Common myeloid progenitor, CD34-positive (primary cell): ENCODE measurements around the gene EPB41L4A.

Source experiments
- CTCF ChIA-PET: fragments of 350-600 bp; sonication (Branson Sonifier 250); formaldehyde crosslinking; loops from one replicate; lab custom pipeline; 2021; ENCODE audit warnings: antibody characterized with exemption; lab: Charles Lee
- POLR2A ChIA-PET: fragments of 350-600 bp; sonication (Branson Sonifier 250); formaldehyde crosslinking; loops from one replicate; lab custom pipeline; 2021; ENCODE audit warnings: antibody characterized with exemption; lab: Charles Lee
- DNase-seq, 3 donors: peaks; one replicate each; pipeline versions ENCODE4 v3.0.0 to v3.0.0-alpha.2; 2013
- H3K27ac ChIP-seq, 2 experiments: 1 replicate in 1 of 2; 2 replicates in 1 of 2; pipeline ENCODE4 v1.7.0; 2013; ENCODE audit warnings: inconsistent platforms in 2 of 2, low read length in 2 of 2, mild to moderate bottlenecking in 2 of 2, low read depth in 1 of 2, moderate library complexity in 1 of 2; ENCODE audit not compliant: severe bottlenecking in 2 of 2, insufficient read depth in 1 of 2, poor library complexity in 1 of 2
- H3K27me3 ChIP-seq, 5 experiments: replicated peaks in 2 of 5; 1 replicate in 3 of 5; 2 replicates in 2 of 5; pipeline versions ENCODE4 v1.6.1 to v1.7.0; 2013; ENCODE audit warnings: low read length in 4 of 5, mild to moderate bottlenecking in 2 of 5, moderate library complexity in 2 of 5, inconsistent platforms in 1 of 5; ENCODE audit not compliant: insufficient read depth in 5 of 5, control insufficient read depth in 4 of 5
- H3K36me3 ChIP-seq, 4 experiments: 1 replicate in 2 of 4; 2 replicates in 2 of 4; pipeline versions ENCODE4 v1.6.1 to v1.7.0; 2013; ENCODE audit warnings: low read length in 3 of 4, control low read depth in 1 of 4, mild to moderate bottlenecking in 1 of 4; ENCODE audit not compliant: control insufficient read depth in 4 of 4, insufficient read depth in 4 of 4
- H3K4me1 ChIP-seq, 4 experiments: 1 replicate in 3 of 4; 2 replicates in 1 of 4; pipeline versions ENCODE4 v1.6.1 to v1.7.1; 2013; ENCODE audit warnings: low read length in 3 of 4, mild to moderate bottlenecking in 3 of 4, control low read depth in 1 of 4, inconsistent platforms in 1 of 4, moderate library complexity in 1 of 4; ENCODE audit not compliant: control insufficient read depth in 4 of 4, insufficient read depth in 4 of 4; ENCODE audit errors: control extremely low read depth in 1 of 4
- H3K4me3 ChIP-seq, 7 experiments: 1 replicate in 4 of 7; 2 replicates in 3 of 7; pipeline versions ENCODE4 v1.5.1 to v1.7.0; 2013; ENCODE audit warnings: mild to moderate bottlenecking in 7 of 7, low read length in 6 of 7, moderate library complexity in 6 of 7, inconsistent platforms in 2 of 7, low read depth in 2 of 7, control low read depth in 1 of 7; ENCODE audit not compliant: insufficient read depth in 4 of 7, control insufficient read depth in 1 of 7; ENCODE audit errors: extremely low read depth in 1 of 7
- H3K9me3 ChIP-seq, 5 experiments: 1 replicate in 4 of 5; 2 replicates in 1 of 5; pipeline versions ENCODE4 v1.6.1 to v1.7.1; 2013; ENCODE audit warnings: low read length in 4 of 5, mild to moderate bottlenecking in 2 of 5, inconsistent platforms in 1 of 5, low read depth in 1 of 5, moderate library complexity in 1 of 5; ENCODE audit not compliant: control insufficient read depth in 4 of 5, insufficient read depth in 2 of 5; ENCODE audit errors: control extremely low read depth in 1 of 5
- WGBS: methylation state at CpG from one replicate; pipeline ENCODE4 v1.1.5; 2013; ENCODE audit not compliant: insufficient coverage; 5-methylcytosine and 5-hydroxymethylcytosine counted together

Gene EPB41L4A

DNA sequence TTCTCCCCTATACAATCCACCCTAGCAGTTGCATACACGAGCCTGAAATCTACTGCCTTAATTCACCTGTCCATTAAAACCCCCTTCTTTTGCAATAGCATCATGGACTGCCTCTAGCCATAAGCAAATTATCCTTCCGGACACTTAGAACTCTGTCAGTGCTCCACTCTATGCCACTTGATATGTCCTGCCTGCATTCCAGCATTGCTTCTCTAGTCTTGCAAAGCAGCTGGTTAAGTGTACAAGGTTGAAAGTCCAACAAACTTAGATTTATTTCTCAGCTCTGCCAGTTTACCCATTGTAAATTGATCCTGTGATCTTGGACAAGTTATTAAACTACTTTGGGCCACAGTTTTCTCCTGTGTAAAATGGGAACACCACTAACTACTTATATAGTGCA is 197.9 kb downstream of the EPB41L4A start:
- H3K4me3 ChIP-seq, result no peak overlapping the region
- CTCF ChIA-PET, result no interaction called here
- H3K27me3 ChIP-seq, result peaks cover 0 to 10% (median 0%) of the 10 kb centered on the region in 5 experiments
- WGBS, result 100% methylated on average over 2 of the region's 2 CpGs
- no peaks in the 10 kb centered on the region for H3K9me3 ChIP-seq
- DNase-seq, result no peak
- H3K36me3 ChIP-seq, result no peaks in the 10 kb centered on the region
- no peaks in the 10 kb centered on the region for H3K4me1 ChIP-seq
- no peak overlapping the region for H3K27ac ChIP-seq
- POLR2A ChIA-PET, result no interaction called here

DNA sequence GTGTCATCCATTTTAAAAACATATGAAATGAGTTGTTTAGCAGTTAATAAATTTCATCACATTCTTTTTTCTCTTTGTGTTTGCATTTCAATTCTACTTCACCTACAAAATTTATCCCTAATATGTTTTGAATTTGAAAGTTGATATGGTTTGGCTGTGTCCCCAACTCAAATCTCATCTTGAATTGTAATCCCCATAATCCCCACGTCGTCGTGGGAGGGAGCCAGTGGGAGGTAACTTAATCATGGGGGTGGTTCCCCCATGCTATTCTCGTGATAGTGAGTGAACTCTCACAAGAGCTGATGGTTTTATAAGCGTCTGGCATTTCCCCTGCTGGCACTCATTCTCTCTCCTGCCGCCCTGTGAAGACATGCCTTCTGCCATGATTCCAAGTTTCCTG is 200.1 kb downstream of the EPB41L4A start:
- Histone ChIP-seq H3K4me3 (no peak overlapping the region), H3K4me1 (no peaks in the 10 kb centered on the region), H3K36me3 (no peaks in the 10 kb centered on the region), H3K27me3 (peaks cover 0 to 10% (median 2%) of the 10 kb centered on the region in 5 experiments), H3K27ac (no peak overlapping the region), H3K9me3 (no peaks in the 10 kb centered on the region)
- POLR2A ChIA-PET, result interaction anchor here (0.6 kb wide), 1 partner anchor 448 kb away, joined by 3 read pairs; no protein-coding TSS in a partner anchor
- CTCF ChIA-PET, result no interaction called here
- WGBS, result 82% methylated on average over 3 of the region's 6 CpGs
- DNase-seq, result no peak

DNA sequence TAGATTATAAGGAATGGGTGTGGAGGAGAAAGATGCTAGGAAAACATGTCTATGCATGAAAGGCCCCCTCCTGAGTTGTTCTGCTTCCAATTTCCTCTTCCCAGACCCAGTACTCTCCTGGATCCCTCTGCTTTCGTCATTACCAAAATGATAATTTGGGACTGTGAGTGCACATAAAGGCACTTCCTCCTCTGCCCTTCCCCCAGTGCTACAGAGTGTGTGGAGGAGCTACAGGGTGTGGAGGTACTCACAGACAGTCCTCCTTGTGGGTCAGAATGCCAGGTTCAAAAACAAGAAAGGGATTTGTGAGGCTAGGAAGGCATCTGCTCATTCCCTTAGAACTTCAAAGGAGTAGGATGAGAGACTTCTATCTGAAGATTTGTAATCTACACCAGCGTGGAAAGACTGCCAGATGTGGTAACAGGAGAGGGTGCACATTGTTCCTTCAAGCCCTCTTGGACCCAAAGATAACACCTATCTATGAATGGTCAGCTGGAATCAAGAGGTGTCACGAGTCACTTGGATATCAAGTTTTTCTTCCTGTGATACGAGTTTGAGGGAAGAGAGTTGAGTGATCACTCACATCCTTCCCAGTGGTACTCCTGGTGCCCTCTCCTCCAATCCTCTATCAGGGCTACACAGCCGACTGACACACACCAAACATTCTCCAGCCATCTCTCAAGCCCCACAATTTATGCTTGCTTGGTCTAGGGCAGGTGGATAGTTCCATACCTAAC is 201.1 kb downstream of the EPB41L4A start:
- no peak for DNase-seq
- ChIA-PET POLR2A (no interaction called here), CTCF (interaction anchor here (1.0 kb wide), 1 partner anchor 9 kb away, joined by 3 read pairs; no protein-coding TSS in a partner anchor)
- peaks cover 0 to 10% (median 2%) of the 10 kb centered on the region in 5 experiments for H3K27me3 ChIP-seq
- no peak overlapping the region for H3K4me3 ChIP-seq
- no peaks in the 10 kb centered on the region for H3K36me3 ChIP-seq
- H3K9me3 ChIP-seq, result no peaks in the 10 kb centered on the region
- 82% methylated on average over 3 of the region's 5 CpGs for WGBS
- no peak overlapping the region for H3K27ac ChIP-seq
- no peaks in the 10 kb centered on the region for H3K4me1 ChIP-seq

DNA sequence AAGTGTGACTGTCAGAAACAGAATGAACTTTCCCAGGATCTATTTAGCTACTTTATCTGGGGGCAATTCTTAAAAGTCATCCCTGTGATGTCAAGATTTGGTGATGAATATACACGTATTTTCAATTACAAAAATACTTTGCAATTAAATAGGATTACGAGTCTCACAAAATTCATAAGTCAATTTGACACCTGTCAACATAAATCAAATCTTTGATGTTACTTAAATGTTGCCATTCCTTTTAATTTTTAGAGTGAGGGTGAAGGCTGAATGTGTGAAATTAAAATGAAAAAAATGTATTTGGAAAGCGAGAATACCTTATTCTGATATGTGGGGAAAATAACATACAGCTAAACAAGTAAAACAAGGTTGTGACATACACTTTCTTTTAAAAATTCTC is 202.9 kb downstream of the EPB41L4A start:
- no peaks in the 10 kb centered on the region for H3K36me3 ChIP-seq
- no peaks in the 10 kb centered on the region for H3K4me1 ChIP-seq
- no peak for DNase-seq
- H3K4me3 ChIP-seq, result no peak overlapping the region
- peaks cover 0 to 8% (median 4%) of the 10 kb centered on the region in 5 experiments for H3K27me3 ChIP-seq
- WGBS, result no CpG with 5 or more reads among the region's 3 CpGs
- no peaks in the 10 kb centered on the region for H3K9me3 ChIP-seq
- H3K27ac ChIP-seq, result no peak overlapping the region
- ChIA-PET POLR2A (no interaction called here), CTCF (interaction anchor here (0.6 to 1.6 kb wide), 3 partner anchors 11 to 1329 kb away, joined by 3 to 5 read pairs (median 4); no protein-coding TSS in a partner anchor)

DNA sequence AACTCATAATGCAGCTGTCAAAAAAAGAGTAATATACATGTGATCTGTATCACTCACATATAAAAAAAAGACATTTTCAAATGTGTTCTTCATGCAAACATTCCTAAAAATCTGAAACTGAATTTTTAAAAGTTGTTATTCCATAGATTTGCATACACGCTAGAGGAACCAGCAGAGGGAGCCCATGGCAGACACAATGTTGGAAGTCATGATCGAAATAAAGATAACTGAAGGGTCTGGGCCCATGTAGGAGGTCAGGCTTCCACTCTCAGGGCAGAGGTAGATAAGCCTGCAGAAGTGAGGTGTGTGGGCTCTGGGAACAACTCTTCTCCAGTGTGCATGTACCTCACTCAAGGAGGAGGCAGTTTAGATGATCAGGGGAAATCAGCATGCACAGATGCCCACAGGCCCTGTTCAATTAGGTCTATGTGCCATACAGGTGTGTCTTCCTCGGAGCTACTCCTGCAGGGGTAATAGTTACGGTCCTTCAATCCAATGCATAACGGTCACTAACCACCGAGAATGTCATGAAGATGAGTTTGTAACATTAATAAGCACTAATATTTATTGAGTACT is 208.6 kb downstream of the EPB41L4A start:
- Histone ChIP-seq H3K4me3 (no peak overlapping the region), H3K27ac (no peak overlapping the region), H3K4me1 (no peaks in the 10 kb centered on the region), H3K27me3 (peaks cover 0 to 8% (median 2%) of the 10 kb centered on the region in 5 experiments), H3K9me3 (no peaks in the 10 kb centered on the region), H3K36me3 (no peaks in the 10 kb centered on the region)
- ChIA-PET CTCF (interaction anchor here (0.6 kb wide), 1 partner anchor 1902 kb away, joined by 3 read pairs; no protein-coding TSS in a partner anchor), POLR2A (no interaction called here)
- DNase-seq, result peak; percentile 16 to 35 (median 28)
- WGBS, result 25% methylated on average over 2 of the region's 6 CpGs

DNA sequence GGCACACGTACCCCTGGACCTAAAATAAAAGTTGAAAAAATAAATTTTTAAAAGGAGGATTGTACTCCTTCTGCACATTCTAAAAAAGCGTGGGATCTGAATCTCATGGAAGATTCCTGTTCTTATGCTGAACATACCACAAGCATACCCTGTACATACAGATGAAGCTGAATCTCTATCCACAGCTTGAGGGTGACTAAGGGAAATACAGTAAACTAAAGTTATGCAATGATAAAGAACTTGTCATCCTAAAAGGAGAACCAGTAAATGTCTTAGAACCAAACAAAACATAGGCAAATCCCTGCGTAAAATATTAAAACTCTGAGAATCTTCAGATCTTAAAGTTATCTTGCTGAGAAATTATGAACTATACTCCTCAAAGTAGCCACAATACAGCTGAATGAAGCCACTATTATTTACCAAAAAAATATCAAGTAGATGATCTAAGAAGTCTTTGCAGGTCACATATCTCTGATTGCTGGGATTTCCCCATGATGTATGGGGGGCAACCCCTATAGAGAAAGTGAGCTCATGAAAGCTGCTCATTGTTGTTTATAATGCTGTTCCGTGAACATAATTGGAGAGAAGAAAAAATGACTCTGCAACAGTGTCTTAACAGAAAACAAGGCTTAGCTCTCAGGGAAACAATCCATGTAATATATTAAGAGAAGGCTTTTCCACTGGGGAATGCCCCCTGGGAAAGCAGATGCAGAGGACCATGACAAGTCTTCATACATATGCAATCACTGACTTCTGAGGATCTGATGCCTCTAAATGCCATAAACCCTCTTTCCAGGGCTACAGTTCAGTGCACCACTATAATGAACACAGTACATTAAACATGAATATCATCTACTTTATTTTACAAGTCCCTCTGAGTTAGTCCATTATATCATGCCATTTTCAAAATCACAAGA is 210.1 kb downstream of the EPB41L4A start:
- Histone ChIP-seq H3K4me1 (no peaks in the 10 kb centered on the region), H3K27ac (no peak overlapping the region), H3K36me3 (no peaks in the 10 kb centered on the region), H3K27me3 (peaks cover 0 to 12% (median 4%) of the 10 kb centered on the region in 5 experiments), H3K9me3 (no peaks in the 10 kb centered on the region), H3K4me3 (no peak overlapping the region)
- 83% methylated on average over 1 of the region's 4 CpGs for WGBS
- peak; percentile 24 to 88 (median 73) for DNase-seq
- POLR2A ChIA-PET, result no interaction called here
- CTCF ChIA-PET, result interaction anchor here (0.6 to 1.2 kb wide), 2 partner anchors 9 to 258 kb away, joined by 3 read pairs; no protein-coding TSS in a partner anchor
